BLaER1 treated with 17β-estradiol and CSF1 and Interleukin-3, amounts not matched to agents 10 nM and 100 nM (cell line): ENCODE measurements around the gene TAF11L10.
"Not testable (repeated sequence)": the region's sequence is repeated elsewhere in the genome, so short reads cannot be mapped to it uniquely, and the experiment has no call there.

Source experiments
- H3K27ac ChIP-seq, 11 experiments: shearing (Covaris generic); formaldehyde crosslinking; 2 replicates each; pipeline ENCODE4 v1.8.1; 2022
- H3K27me3 ChIP-seq, 11 experiments: shearing (Covaris generic); formaldehyde crosslinking; 2 replicates each; pipeline ENCODE4 v1.8.1; 2022
- H3K36me3 ChIP-seq, 11 experiments: shearing (Covaris generic); formaldehyde crosslinking; 2 replicates each; pipeline ENCODE4 v1.8.1; 2022
- H3K4me1 ChIP-seq, 10 experiments: shearing (Covaris generic); formaldehyde crosslinking; 2 replicates each; pipeline ENCODE4 v1.8.1; 2022
- H3K4me2 ChIP-seq, 11 experiments: shearing (Covaris generic); formaldehyde crosslinking; 2 replicates each; pipeline ENCODE4 v1.8.1; 2022
- H3K4me3 ChIP-seq, 10 experiments: shearing (Covaris generic); formaldehyde crosslinking; 2 replicates each; pipeline ENCODE4 v1.8.1; 2022
- H3K9ac ChIP-seq, 11 experiments: shearing (Covaris generic); formaldehyde crosslinking; 2 replicates each; pipeline ENCODE4 v1.8.1; 2022
- H3K9me3 ChIP-seq, 11 experiments: shearing (Covaris generic); formaldehyde crosslinking; replicated peaks in 1 of 11; 2 replicates each; pipeline ENCODE4 v1.8.1; 2022
- H4K20me1 ChIP-seq, 11 experiments: shearing (Covaris generic); formaldehyde crosslinking; 2 replicates each; pipeline ENCODE4 v1.8.1; 2022
- Cebpa-rat ChIP-seq, 11 experiments: shearing (Covaris generic); IDR thresholded peaks; 2 replicates each; pipeline ENCODE4 v1.8.1; 2022

Gene TAF11L10

GRCh38 chr5:17597728-17598127 is at the start of gene TAF11L10:
TAF11L10 (minus strand) TSS chr5:17597828.
- not testable (repeated sequence) for H3K4me1 ChIP-seq, H3K9ac ChIP-seq, H3K4me3 ChIP-seq, H3K36me3 ChIP-seq, H3K4me2 ChIP-seq, H3K27ac ChIP-seq, H4K20me1 ChIP-seq, H3K9me3 ChIP-seq, H3K27me3 ChIP-seq

DNA sequence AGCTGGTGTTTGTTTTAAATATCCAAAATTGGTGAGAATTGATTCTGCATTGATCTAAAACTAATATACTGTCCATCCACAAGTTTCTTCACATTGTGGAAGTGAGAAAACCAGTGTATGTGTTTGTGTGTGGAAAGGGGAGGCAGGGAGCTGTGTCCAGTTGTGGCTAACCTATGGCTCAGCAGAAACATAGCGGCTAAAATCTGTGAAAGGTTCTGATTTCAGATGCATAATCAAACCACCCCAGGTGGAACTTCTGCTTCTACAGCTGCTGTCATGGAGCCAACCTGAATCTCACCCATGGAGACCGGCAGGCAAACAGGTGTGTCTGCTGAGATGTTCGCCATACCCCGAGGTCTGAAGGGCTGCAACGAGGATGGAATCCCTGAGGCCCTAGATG is 36.5 kb upstream of the TAF11L10 start, which contains the start of gene TAF11L14:
TAF11L14 (plus strand) TSS at position 301 of the 400 bp plus-strand sequence.
- H3K27ac ChIP-seq = no peak within 1 kb of the TSS
- no peaks in the 10 kb centered on the region for H3K36me3 ChIP-seq
- H3K4me1 ChIP-seq = no peaks in the 10 kb centered on the region
- no peaks in the 10 kb centered on the region for H4K20me1 ChIP-seq
- H3K9ac ChIP-seq = no peak within 1 kb of the TSS
- no peak for TF ChIP-seq Cebpa-rat (IDR thresholded peaks at IDR 0.05)
- no peak within 1 kb of the TSS for H3K4me3 ChIP-seq
- no peaks in the 10 kb centered on the region for H3K9me3 ChIP-seq
- H3K27me3 ChIP-seq = no peaks in the 10 kb centered on the region
- H3K4me2 ChIP-seq = no peak within 1 kb of the TSS

DNA sequence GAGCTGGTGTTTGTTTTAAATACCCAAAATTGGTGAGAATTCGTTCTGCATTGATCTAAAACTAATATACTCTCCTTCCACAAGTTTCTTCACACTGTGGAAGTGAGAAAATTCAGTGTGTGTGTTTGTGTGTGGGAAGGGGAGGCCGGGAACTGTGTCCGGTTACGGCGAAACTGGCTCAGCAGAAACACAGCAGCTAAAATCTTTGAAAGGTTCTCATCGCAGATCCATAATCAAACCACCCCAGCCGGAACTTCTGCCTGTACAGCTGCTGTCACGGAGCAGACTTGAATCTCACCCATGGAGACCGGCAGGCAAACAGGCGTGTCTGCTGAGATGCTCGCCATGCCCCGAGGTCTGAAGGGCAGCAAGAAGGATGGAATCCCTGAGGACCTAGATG is 34.2 kb upstream of the TAF11L10 start, which contains the start of gene TAF11L13:
TAF11L13 (plus strand) TSS at position 301 of the 400 bp plus-strand sequence.
- H3K4me3 ChIP-seq, H3K36me3 ChIP-seq, H4K20me1 ChIP-seq, H3K4me1 ChIP-seq, H3K4me2 ChIP-seq, H3K27ac ChIP-seq, H3K27me3 ChIP-seq, H3K9ac ChIP-seq, H3K9me3 ChIP-seq: not testable (repeated sequence)

- H3K9ac ChIP-seq = no peak overlapping the region
- peaks cover 0 to 3% (median 0%) of the 10 kb centered on the region in 11 experiments; a peak in 3 of 22 replicates for H3K27me3 ChIP-seq
- H4K20me1 ChIP-seq = no peaks in the 10 kb centered on the region
- H3K36me3 ChIP-seq = no peaks in the 10 kb centered on the region
- H3K4me1 ChIP-seq = peaks cover 0 to 2% (median 1%) of the 10 kb centered on the region in 10 experiments; a peak in 14 of 20 replicates
- no peak overlapping the region for H3K4me3 ChIP-seq
- 0 out of 22 replicates have a peak, but pooled peaks cover 0 to 2% (median 0%) of the 10 kb centered on the region in 11 experiments for H3K9me3 ChIP-seq
- no peak overlapping the region for H3K4me2 ChIP-seq
- TF ChIP-seq Cebpa-rat (IDR thresholded peaks at IDR 0.05) = no peak
- no peak overlapping the region for H3K27ac ChIP-seq
Measured at GRCh38 chr5:17625686-17626085, 28.1 kb upstream of the TAF11L10 start.

DNA sequence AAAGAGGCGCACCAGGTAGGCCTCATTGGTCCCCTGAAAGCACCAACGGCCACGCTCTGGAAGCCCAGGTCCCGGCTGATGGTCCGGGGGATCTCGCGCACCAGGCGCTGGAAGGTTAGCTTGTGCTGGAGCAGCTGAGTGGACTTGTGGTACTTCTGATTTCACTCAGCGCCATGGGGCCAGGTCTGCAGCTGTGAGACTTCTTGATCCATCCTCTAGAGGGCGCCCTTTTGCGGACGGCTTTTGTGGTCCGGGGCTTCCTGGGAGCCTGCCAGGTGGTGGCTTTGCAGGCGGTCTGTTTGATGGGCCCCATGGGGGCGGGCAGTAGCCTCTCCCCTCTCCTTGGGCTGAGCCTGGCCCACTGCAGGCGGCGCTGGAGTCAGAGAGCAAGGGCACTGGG is 23.0 kb upstream of the TAF11L10 start:
- H3K4me2 ChIP-seq = peak overlapping the region in 9 of 11 experiments; percentile 31 to 69 (median 53); a peak in 18 of 22 replicates

DNA sequence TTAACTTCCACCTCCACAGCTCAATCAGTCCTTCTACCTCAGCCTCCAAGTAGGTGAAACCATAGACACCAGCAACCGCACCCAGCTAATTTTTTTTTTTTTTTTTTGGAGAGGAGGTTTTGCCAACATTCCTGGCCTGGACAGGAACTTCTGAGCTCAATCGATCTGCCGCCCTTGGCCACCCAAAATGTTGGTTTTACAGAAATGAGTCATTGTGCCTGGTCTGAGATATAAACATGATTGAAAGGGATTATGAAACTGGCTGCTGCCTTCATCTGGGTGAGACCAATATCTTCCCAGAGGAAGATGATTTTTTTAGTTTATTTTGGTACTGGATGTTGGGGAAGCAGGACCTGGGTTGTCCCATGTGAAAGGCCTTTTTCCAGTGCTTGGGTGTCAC is 21.7 kb upstream of the TAF11L10 start:
- H3K4me3 ChIP-seq = no peak overlapping the region
- peaks cover 0 to 10% (median 0%) of the 10 kb centered on the region in 11 experiments; a peak in 2 of 22 replicates for H3K9me3 ChIP-seq

More for the DNA sequence above, 23.0 kb upstream of the TAF11L10 start:
- no peak overlapping the region for H3K4me3 ChIP-seq
- no peaks in the 10 kb centered on the region for H3K36me3 ChIP-seq
- 0 out of 22 replicates have a peak, but pooled peaks cover 0 to 4% (median 0%) of the 10 kb centered on the region in 11 experiments for H3K9me3 ChIP-seq
- H3K27me3 ChIP-seq = peaks cover 0 to 4% (median 0%) of the 10 kb centered on the region in 11 experiments; a peak in 4 of 22 replicates
- no peak overlapping the region for H3K9ac ChIP-seq
- no peak overlapping the region for H3K27ac ChIP-seq
- TF ChIP-seq Cebpa-rat (IDR thresholded peaks at IDR 0.05) = no peak
- peaks cover 0 to 16% (median 10%) of the 10 kb centered on the region in 10 experiments; a peak in 14 of 20 replicates for H3K4me1 ChIP-seq
- H4K20me1 ChIP-seq = no peaks in the 10 kb centered on the region

GRCh38 chr5:17614872-17615605 is 17.4 kb upstream of the TAF11L10 start:
- no peak for TF ChIP-seq Cebpa-rat (IDR thresholded peaks at IDR 0.05)
- Histone ChIP-seq H3K27ac (no peak overlapping the region), H3K4me3 (no peak overlapping the region), H4K20me1 (no peaks in the 10 kb centered on the region), H3K9me3 (peaks cover 0 to 6% (median 0%) of the 10 kb centered on the region in 11 experiments; a peak in 2 of 22 replicates), H3K4me1 (peaks cover 0 to 8% (median 3%) of the 10 kb centered on the region in 10 experiments; a peak in 9 of 20 replicates), H3K27me3 (peaks cover 0 to 4% (median 0%) of the 10 kb centered on the region in 11 experiments; a peak in 1 of 22 replicates), H3K9ac (no peak overlapping the region), H3K36me3 (no peaks in the 10 kb centered on the region), H3K4me2 (no peak overlapping the region)

More for the DNA sequence above, 21.7 kb upstream of the TAF11L10 start:
- H3K36me3 ChIP-seq = no peaks in the 10 kb centered on the region
- no peak overlapping the region for H3K27ac ChIP-seq
- TF ChIP-seq Cebpa-rat (IDR thresholded peaks at IDR 0.05) = no peak
- H3K27me3 ChIP-seq = peaks cover 0 to 4% (median 0%) of the 10 kb centered on the region in 11 experiments; a peak in 4 of 22 replicates
- H3K4me1 ChIP-seq = peaks cover 0 to 16% (median 10%) of the 10 kb centered on the region in 10 experiments; a peak in 14 of 20 replicates
- peak overlapping the region in 6 of 11 experiments; percentile 36 to 69 (median 56); a peak in 7 of 22 replicates for H3K4me2 ChIP-seq
- no peaks in the 10 kb centered on the region for H4K20me1 ChIP-seq
- H3K9ac ChIP-seq = no peak overlapping the region

- not testable (repeated sequence) for H3K9me3 ChIP-seq, H3K27me3 ChIP-seq, H3K36me3 ChIP-seq, H3K4me3 ChIP-seq, H4K20me1 ChIP-seq, H3K9ac ChIP-seq, H3K4me1 ChIP-seq, H3K4me2 ChIP-seq, H3K27ac ChIP-seq
Measured at GRCh38 chr5:17610092-17610491, 12.5 kb upstream of the TAF11L10 start, which contains the start of gene TAF11L12. TAF11L12 (plus strand) TSS chr5:17610392.

GRCh38 chr5:17607461-17607860 is 9.8 kb upstream of the TAF11L10 start:
- H3K9me3 ChIP-seq, H3K4me2 ChIP-seq, H4K20me1 ChIP-seq, H3K36me3 ChIP-seq, H3K9ac ChIP-seq, H3K27me3 ChIP-seq, H3K4me1 ChIP-seq, H3K4me3 ChIP-seq, H3K27ac ChIP-seq: not testable (repeated sequence)

- Histone ChIP-seq H3K4me2 (no peak overlapping the region), H3K36me3 (no peaks in the 10 kb centered on the region), H3K9me3 (peaks cover 0 to 5% (median 0%) of the 10 kb centered on the region in 11 experiments; a peak in 1 of 22 replicates), H4K20me1 (no peaks in the 10 kb centered on the region), H3K27me3 (no peaks in the 10 kb centered on the region), H3K27ac (no peak overlapping the region), H3K4me1 (no peaks in the 10 kb centered on the region), H3K9ac (no peak overlapping the region), H3K4me3 (no peak overlapping the region)
- TF ChIP-seq Cebpa-rat (IDR thresholded peaks at IDR 0.05) = no peak
Measured at GRCh38 chr5:17604951-17605350, 7.3 kb upstream of the TAF11L10 start.

GRCh38 chr5:17603880-17604279 is 6.3 kb upstream of the TAF11L10 start, which contains the start of gene TAF11L11:
TAF11L11 (plus strand) TSS chr5:17604183.
- H3K36me3 ChIP-seq, H3K9ac ChIP-seq, H3K4me1 ChIP-seq, H3K4me3 ChIP-seq, H3K4me2 ChIP-seq, H3K27ac ChIP-seq, H3K27me3 ChIP-seq, H3K9me3 ChIP-seq, H4K20me1 ChIP-seq: not testable (repeated sequence)

DNA sequence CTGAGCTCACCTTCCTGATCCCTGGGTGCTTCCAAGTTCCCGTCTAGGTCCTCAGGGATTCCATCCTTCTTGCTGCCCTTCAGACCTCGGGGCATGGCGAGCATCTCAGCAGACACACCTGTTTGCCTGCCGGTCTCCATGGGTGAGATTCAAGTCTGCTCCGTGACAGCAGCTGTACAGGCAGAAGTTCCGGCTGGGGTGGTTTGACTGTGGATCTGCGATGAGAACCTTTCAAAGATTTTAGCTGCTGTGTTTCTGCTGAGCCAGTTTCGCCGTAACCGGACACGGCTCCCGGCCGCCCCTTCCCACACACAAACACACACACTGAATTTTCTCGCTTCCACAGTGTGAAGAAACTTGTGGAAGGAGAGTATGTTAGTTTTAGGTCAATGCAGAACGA is 3.4 kb downstream of the TAF11L10 start, which contains the start of gene TAF11L9:
TAF11L9 (minus strand) TSS at position 140 of the 400 bp plus-strand sequence.
- H3K4me2 ChIP-seq, H3K4me1 ChIP-seq, H3K27ac ChIP-seq, H3K27me3 ChIP-seq, H4K20me1 ChIP-seq, H3K9ac ChIP-seq, H3K36me3 ChIP-seq, H3K4me3 ChIP-seq, H3K9me3 ChIP-seq: not testable (repeated sequence)

DNA sequence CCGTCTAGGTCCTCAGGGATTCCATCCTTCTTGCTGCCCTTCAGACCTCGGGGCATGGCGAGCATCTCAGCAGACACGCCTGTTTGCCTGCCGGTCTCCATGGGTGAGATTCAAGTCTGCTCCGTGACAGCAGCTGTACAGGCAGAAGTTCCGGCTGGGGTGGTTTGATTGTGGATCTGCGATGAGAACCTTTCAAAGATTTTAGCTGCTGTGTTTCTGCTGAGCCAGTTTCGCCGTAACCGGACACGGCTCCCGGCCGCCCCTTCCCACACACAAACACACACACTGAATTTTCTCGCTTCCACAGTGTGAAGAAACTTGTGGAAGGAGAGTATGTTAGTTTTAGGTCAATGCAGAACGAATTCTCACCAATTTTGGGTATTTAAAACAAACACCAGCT is 6.8 kb downstream of the TAF11L10 start, which contains the start of gene TAF11L8:
TAF11L8 (minus strand) TSS at position 101 of the 400 bp plus-strand sequence.
- not testable (repeated sequence) for H3K9me3 ChIP-seq, H3K4me3 ChIP-seq, H3K4me1 ChIP-seq, H4K20me1 ChIP-seq, H3K9ac ChIP-seq, H3K36me3 ChIP-seq, H3K27ac ChIP-seq, H3K4me2 ChIP-seq, H3K27me3 ChIP-seq
